GM23248 (cell line): ENCODE data around the gene CWF19L1.

Source experiments
- EZH2 ChIP-seq: fragments of 200-600 bp; sonication (generic); IDR thresholded peaks from 2 replicates; pipeline ENCODE4 v1.6.1; 2018; ENCODE audit warnings: antibody characterized with exemption, mild to moderate bottlenecking; ENCODE audit not compliant: insufficient read depth, poor library complexity, severe bottlenecking
- EZH2phosphoT487 ChIP-seq: fragments of 200-600 bp; sonication (generic); IDR thresholded peaks from 2 replicates; pipeline ENCODE4 v1.6.1; 2018; ENCODE audit warnings: antibody characterized with exemption, moderate library complexity, mild to moderate bottlenecking, low read depth; ENCODE audit not compliant: insufficient read depth

GRCh38 chr10:100297242-100297641 lies 29.8 kb upstream of the CWF19L1 start:
- no peak for TF ChIP-seq EZH2
- no peak for TF ChIP-seq EZH2phosphoT487
